ENCODE data around the gene OTOGL.

- no peak for TF ChIP-seq CTCF (conservative IDR thresholded peaks at IDR 0.05; ENCODE audit: low read length)
- TF ChIP-seq EZH2phosphoT487 (IDR thresholded peaks at IDR 0.05; ENCODE audit: borderline replicate concordance, low read depth, low read length) = no peak
These were observed 42.5 kb upstream of the OTOGL start for GRCh38 chr12:80056845-80057244.
